ENCODE data around the gene TMCC2. TPM values are rescaled to one million over a fixed set of nuclear protein-coding genes. Genes with fewer than 3 reads are reported as not detected.

TMCC2 gene
- total and polyA plus RNA-seq, 2 donors (not counting 1 experiment from before 2014, with no cell fraction given) = 2.0 to 4.0 TPM

DNA sequence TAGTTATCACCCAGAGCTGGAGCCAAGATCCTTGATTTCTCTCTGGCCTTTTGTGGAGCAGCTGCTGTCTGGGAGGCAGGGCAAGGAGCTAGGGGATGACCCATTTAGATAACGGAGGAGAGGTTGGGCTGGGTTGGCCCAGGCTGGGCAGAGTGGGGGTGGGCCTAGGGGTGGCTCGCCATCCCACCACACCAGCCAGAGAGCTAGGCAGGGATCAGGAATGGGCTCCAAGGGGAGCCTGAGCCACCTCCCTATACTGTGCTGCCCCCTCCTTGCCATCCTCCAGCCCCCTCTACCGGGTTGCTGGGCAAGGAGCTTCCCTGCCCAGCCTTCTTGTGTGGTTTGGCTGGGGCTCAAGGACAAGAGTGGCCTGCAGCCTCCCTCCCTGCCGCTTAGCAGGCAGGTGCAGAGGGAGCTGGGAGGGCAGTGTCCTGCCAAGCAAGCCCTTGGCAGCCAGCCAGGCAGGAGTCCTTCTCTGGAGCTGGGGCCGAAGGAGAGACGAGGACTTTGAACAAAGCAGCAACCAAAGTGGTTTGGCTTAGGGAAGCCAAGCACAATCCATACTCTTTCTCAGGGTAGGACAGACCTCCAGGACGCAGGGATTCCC lies 89.7 kb downstream of the TMCC2 start:
- H3K9ac ChIP-seq (ENCODE audit: low read length) = peak overlapping the region; percentile 85
- H3K4me3 Mint-ChIP-seq = peak overlapping the region; percentile 97
- POLR2A ChIA-PET = interaction anchor here (0.6 to 17.1 kb wide), 3 partner anchors 14 to 41 kb away, joined by 3 to 372 read pairs (median 194); no protein-coding TSS in a partner anchor
- peaks cover 100% of the 10 kb centered on the region for H3K79me2 ChIP-seq (ENCODE audit: control insufficient read depth, insufficient read depth, low read length)
- TF ChIP-seq, protein P1, sequence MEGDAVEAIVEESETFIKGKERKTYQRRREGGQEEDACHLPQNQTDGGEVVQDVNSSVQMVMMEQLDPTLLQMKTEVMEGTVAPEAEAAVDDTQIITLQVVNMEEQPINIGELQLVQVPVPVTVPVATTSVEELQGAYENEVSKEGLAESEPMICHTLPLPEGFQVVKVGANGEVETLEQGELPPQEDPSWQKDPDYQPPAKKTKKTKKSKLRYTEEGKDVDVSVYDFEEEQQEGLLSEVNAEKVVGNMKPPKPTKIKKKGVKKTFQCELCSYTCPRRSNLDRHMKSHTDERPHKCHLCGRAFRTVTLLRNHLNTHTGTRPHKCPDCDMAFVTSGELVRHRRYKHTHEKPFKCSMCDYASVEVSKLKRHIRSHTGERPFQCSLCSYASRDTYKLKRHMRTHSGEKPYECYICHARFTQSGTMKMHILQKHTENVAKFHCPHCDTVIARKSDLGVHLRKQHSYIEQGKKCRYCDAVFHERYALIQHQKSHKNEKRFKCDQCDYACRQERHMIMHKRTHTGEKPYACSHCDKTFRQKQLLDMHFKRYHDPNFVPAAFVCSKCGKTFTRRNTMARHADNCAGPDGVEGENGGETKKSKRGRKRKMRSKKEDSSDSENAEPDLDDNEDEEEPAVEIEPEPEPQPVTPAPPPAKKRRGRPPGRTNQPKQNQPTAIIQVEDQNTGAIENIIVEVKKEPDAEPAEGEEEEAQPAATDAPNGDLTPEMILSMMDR (IDR thresholded peaks at IDR 0.05) = no peak
- no peak for TF ChIP-seq EZH2 (IDR thresholded peaks at IDR 0.05; ENCODE audit: borderline replicate concordance, insufficient read depth, low read depth, low read length, poor library complexity, severe bottlenecking)
- H3K9me3 ChIP-seq (ENCODE audit: control extremely low read depth in 1 of 3, control insufficient read depth in 2 of 3, insufficient read depth in 1 of 3, low read length in 2 of 3) = no peaks in the 10 kb centered on the region
- H3K27ac ChIP-seq (ENCODE audit: low read length in 2 of 2) = peak overlapping the region; percentile 46 to 98
- WGBS (ENCODE audit: insufficient coverage) = 78% methylated on average over 5 of the region's 7 CpGs
- no peaks in the 10 kb centered on the region for H3K9me3 Mint-ChIP-seq (ENCODE audit: insufficient read depth)
- H3K27ac Mint-ChIP-seq = peak overlapping the region; percentile 88
- H3K4me2 ChIP-seq (replicated peaks; ENCODE audit: low read depth, low read length, poor library complexity, severe bottlenecking) = peak overlapping the region; percentile 96
- CTCF ChIA-PET = interaction anchor here (1.2 to 56.6 kb wide), 4 partner anchors 8 to 207 kb away, joined by 3 to 2421 read pairs (median 1212); partner anchors contain the start of gene NUAK2
- DNase-seq (no peak), ATAC-seq (ENCODE audit: low read depth) (no peak)
- H4K20me1 ChIP-seq (ENCODE audit: control insufficient read depth, insufficient read depth, low read length, poor library complexity, severe bottlenecking) = peaks cover 91% of the 10 kb centered on the region
- peaks cover 72 to 78% of the 10 kb centered on the region in 2 donors for H3K4me1 ChIP-seq (ENCODE audit: control insufficient read depth in 2 of 2, insufficient read depth in 2 of 2, low read length in 2 of 2)
- peak overlapping the region in 4 of 5 experiments; percentile 65 to 98 (median 96) for H3K4me3 ChIP-seq (ENCODE audit: control extremely low read depth in 1 of 5, extremely low read depth in 1 of 5, insufficient read depth in 1 of 5, low read depth in 2 of 5, low read length in 4 of 5)
- no peak overlapping the region for H2AFZ ChIP-seq (ENCODE audit: insufficient read depth, low read depth, low read length, poor library complexity, severe bottlenecking)
- no peaks in the 10 kb centered on the region for H3K27me3 Mint-ChIP-seq
- peaks cover 0 to 39% of the 10 kb centered on the region in 2 experiments for H3K36me3 ChIP-seq (replicated peaks in 1 of 2; ENCODE audit: control extremely low read depth in 1 of 2, control insufficient read depth in 1 of 2, extremely low read depth in 1 of 2, insufficient read depth in 2 of 2, low read length in 1 of 2)
- peaks cover 77% of the 10 kb centered on the region for H3K4me1 Mint-ChIP-seq
- H3K27me3 ChIP-seq (replicated peaks in 1 of 4; ENCODE audit: control extremely low read depth in 1 of 4, control insufficient read depth in 3 of 4, insufficient read depth in 4 of 4, low read length in 3 of 4) = no peaks in the 10 kb centered on the region
- intact Hi-C loops (cut with micrococcal nuclease) = loop anchor here (10.0 kb wide), 1 partner anchor 317 kb away; the partner anchor contains the start of gene ELK4
